Activated CD4-positive, alpha-beta T cell treated with anti-CD3 and anti-CD28 coated beads, Interleukin-2, amount 10 ng/mL, durations not matched to agents 7 days and 5 days (primary cell): Measurements from ENCODE around the gene KCNJ6. TPM values are rescaled to one million over a fixed set of nuclear protein-coding genes. Genes with fewer than 3 reads are reported as not detected.
"Not testable (repeated sequence)": the region's sequence is repeated elsewhere in the genome, so short reads cannot be mapped to it uniquely, and the experiment has no call there.

ENCODE experiments used
- CTCF ChIA-PET: fragments of 350-600 bp; sonication (Branson Sonifier 250); formaldehyde crosslinking; loops from one replicate; lab custom pipeline; 2021; ENCODE audit warnings: antibody characterized with exemption; lab: Charles Lee
- POLR2A ChIA-PET: fragments of 350-600 bp; sonication (Branson Sonifier 250); formaldehyde crosslinking; loops from one replicate; lab custom pipeline; 2021; ENCODE audit warnings: antibody characterized with exemption; lab: Charles Lee
- DNase-seq: peaks from one replicate; pipeline ENCODE4 v3.0.0-alpha.2; 2020
- H3K27ac Mint-ChIP-seq: one replicate; pipeline ENCODE4 v1.8.0; 2021; ENCODE audit warnings: mild to moderate bottlenecking, moderate library complexity, mixed read lengths
- H3K27me3 Mint-ChIP-seq: one replicate; pipeline ENCODE4 v1.8.0; 2021; ENCODE audit warnings: mixed read lengths
- H3K36me3 Mint-ChIP-seq: one replicate; pipeline ENCODE4 v1.8.0; 2021; ENCODE audit warnings: low read depth, mixed read lengths
- H3K4me1 Mint-ChIP-seq: one replicate; pipeline ENCODE4 v1.8.0; 2021; ENCODE audit warnings: mixed read lengths
- H3K4me3 Mint-ChIP-seq: one replicate; pipeline ENCODE4 v1.8.0; 2021; ENCODE audit warnings: mild to moderate bottlenecking, moderate library complexity, mixed read lengths
- H3K9me3 Mint-ChIP-seq: one replicate; pipeline ENCODE4 v1.8.0; 2021; ENCODE audit warnings: mixed read lengths
- total RNA-seq, 2 experiments: library from RNA; stranded (reverse); gene quantifications; one replicate each; pipeline ENCODE4 v1.2.3, GENCODE V29; 2021

The KCNJ6 gene
- total RNA-seq, 2 experiments from 2014 or later: not detected

DNA sequence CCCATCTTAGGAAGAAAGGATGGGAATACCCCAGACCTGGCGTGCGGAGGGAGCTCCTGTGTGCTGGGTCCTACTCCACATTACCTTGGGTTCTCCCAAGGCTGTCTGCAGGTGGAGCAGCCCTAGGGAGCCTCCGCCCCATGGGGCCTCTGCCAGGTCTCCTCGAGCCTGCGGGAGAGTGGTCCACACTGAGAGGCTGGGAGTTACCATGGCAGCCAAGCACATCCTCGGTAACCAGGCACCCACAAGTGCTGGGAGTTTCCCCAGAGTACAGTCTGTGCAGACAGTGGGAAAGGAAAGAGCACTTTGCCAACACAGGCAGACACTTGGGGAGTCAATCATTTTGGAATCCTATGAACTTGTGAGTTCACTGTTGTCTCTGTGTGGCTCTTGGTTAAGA is 300.3 kb downstream of the KCNJ6 start:
- Mint-ChIP-seq H3K9me3 (no peaks in the 10 kb centered on the region), H3K4me3 (no peak overlapping the region), H3K4me1 (no peaks in the 10 kb centered on the region), H3K27me3 (peaks cover 13% of the 10 kb centered on the region), H3K27ac (no peak overlapping the region), H3K36me3 (no peaks in the 10 kb centered on the region)
- CTCF ChIA-PET: no interaction called here
- POLR2A ChIA-PET: no interaction called here
- DNase-seq: no peak

GRCh38 chr21:37614351-37614875 is 301.8 kb downstream of the KCNJ6 start:
- CTCF ChIA-PET: no interaction called here

GRCh38 chr21:37607081-37607480 is 309.2 kb downstream of the KCNJ6 start:
- no peaks in the 10 kb centered on the region for H3K4me1 Mint-ChIP-seq
- no peak for DNase-seq
- H3K27me3 Mint-ChIP-seq: peaks cover 35% of the 10 kb centered on the region
- no peak overlapping the region for H3K27ac Mint-ChIP-seq
- no peaks in the 10 kb centered on the region for H3K9me3 Mint-ChIP-seq
- POLR2A ChIA-PET: no interaction called here
- H3K4me3 Mint-ChIP-seq: no peak overlapping the region
- CTCF ChIA-PET: no interaction called here
- H3K36me3 Mint-ChIP-seq: no peaks in the 10 kb centered on the region

More at GRCh38 chr21:37614351-37614875, 301.8 kb downstream of the KCNJ6 start:
- H3K36me3 Mint-ChIP-seq: no peaks in the 10 kb centered on the region
- no peaks in the 10 kb centered on the region for H3K4me1 Mint-ChIP-seq
- POLR2A ChIA-PET: no interaction called here
- H3K4me3 Mint-ChIP-seq: no peak overlapping the region
- H3K27ac Mint-ChIP-seq: no peak overlapping the region
- H3K9me3 Mint-ChIP-seq: no peaks in the 10 kb centered on the region
- peaks cover 19% of the 10 kb centered on the region for H3K27me3 Mint-ChIP-seq
- no peak for DNase-seq

DNA sequence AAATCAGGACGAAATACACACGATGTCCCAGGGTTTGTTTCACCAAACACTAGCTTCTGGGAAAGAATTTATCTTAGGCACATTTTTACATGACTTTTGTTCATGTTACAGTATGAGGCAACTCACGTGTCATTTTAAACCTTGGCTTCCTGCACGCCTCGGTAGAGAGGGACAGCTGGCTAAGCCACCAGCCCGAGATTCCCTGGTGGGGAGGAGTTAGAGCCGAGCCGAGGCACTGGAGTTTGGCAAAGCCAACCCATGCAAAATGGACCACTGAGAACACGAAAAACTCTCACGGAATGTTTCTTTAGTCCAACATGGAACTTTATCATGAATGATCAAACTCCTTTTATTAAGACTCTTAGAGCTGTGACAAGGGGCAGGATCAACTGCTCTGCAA is 309.7 kb downstream of the KCNJ6 start:
- no peak overlapping the region for H3K4me3 Mint-ChIP-seq
- H3K36me3 Mint-ChIP-seq: no peaks in the 10 kb centered on the region
- H3K27ac Mint-ChIP-seq: no peak overlapping the region
- DNase-seq: no peak
- peaks cover 32% of the 10 kb centered on the region for H3K27me3 Mint-ChIP-seq
- H3K4me1 Mint-ChIP-seq: no peaks in the 10 kb centered on the region
- POLR2A ChIA-PET: no interaction called here
- no peaks in the 10 kb centered on the region for H3K9me3 Mint-ChIP-seq
- CTCF ChIA-PET: no interaction called here

DNA sequence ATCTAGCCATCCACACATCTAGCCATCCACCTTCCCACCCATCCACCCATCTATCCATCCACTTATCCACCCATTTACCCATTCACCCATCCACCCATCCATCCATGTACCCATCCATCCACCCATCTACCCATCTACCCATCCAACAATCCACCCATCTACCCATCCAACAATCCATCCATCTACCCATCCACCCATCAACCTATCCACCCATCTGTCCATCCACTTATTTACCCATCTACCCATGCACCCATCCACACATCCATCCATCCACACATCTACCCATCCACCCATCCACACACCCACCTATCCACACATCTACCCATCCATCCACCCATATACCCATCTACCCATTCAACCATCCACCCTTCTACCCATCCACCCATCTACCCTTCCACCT is 311.3 kb downstream of the KCNJ6 start:
- H3K9me3 Mint-ChIP-seq: no peaks in the 10 kb centered on the region
- H3K36me3 Mint-ChIP-seq: no peaks in the 10 kb centered on the region
- H3K27ac Mint-ChIP-seq: no peak overlapping the region
- ChIA-PET POLR2A (no interaction called here), CTCF (no interaction called here)
- DNase-seq: no peak
- no peaks in the 10 kb centered on the region for H3K4me1 Mint-ChIP-seq
- peaks cover 23% of the 10 kb centered on the region for H3K27me3 Mint-ChIP-seq
- no peak overlapping the region for H3K4me3 Mint-ChIP-seq

DNA sequence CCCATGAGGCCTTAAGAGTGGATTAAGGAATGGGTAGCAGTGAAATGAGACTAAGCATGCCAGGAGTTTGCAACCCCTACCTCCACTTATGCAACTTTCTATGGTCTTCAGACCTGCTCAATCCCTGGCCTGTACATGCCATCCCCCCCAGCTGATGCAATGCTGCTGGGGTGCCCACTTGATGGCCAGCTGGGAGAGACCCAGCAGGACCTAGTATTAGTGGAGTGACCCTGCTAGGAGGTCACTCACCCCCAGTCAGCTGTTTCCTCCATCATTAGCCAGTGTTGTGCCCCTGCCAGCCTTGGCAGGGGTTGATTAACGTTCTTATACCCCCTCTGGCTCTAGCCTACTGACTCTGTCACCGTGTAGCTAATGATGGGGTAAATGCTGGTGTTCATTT is 313.1 kb downstream of the KCNJ6 start:
- Mint-ChIP-seq H3K36me3 (no peaks in the 10 kb centered on the region), H3K4me3 (no peak overlapping the region), H3K27me3 (peaks cover 12% of the 10 kb centered on the region), H3K4me1 (no peaks in the 10 kb centered on the region), H3K27ac (no peak overlapping the region), H3K9me3 (no peaks in the 10 kb centered on the region)
- ChIA-PET POLR2A (no interaction called here), CTCF (interaction anchor here (0.6 kb wide), 1 partner anchor 374 kb away, joined by 4 read pairs; no protein-coding TSS in a partner anchor)
- no peak for DNase-seq

- Mint-ChIP-seq H3K9me3 (no peaks in the 10 kb centered on the region), H3K27ac (no peak overlapping the region), H3K27me3 (peaks cover 5% of the 10 kb centered on the region), H3K4me3 (no peak overlapping the region), H3K36me3 (no peaks in the 10 kb centered on the region), H3K4me1 (no peaks in the 10 kb centered on the region)
- POLR2A ChIA-PET: no interaction called here
- DNase-seq: no peak
- CTCF ChIA-PET: interaction anchor here (0.8 kb wide), 1 partner anchor 562 kb away, joined by 3 read pairs; no protein-coding TSS in a partner anchor
Observed at GRCh38 chr21:37601915-37602314, 314.3 kb downstream of the KCNJ6 start.

DNA sequence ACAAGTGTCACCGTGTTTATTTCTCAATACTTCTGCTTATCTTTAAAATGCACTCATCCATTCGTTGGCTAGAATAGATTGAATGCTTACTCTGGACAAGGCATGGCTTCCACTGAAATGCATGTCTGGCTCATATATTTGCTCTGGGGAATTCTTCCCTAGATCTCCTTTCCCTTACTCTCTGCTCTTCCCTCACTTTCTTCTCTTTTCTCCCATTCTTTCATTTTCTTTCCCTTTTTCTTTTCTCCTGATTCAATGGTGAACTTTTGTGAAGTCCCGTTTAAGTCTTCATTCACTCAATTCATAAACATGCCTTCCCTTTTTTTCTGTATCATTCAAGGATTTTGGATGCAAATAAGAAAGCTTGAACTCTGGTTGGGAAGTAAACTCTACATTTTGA is 315.2 kb downstream of the KCNJ6 start:
- Mint-ChIP-seq H3K9me3 (no peaks in the 10 kb centered on the region), H3K4me3 (no peak overlapping the region), H3K36me3 (no peaks in the 10 kb centered on the region), H3K4me1 (no peaks in the 10 kb centered on the region), H3K27me3 (no peaks in the 10 kb centered on the region), H3K27ac (no peak overlapping the region)
- ChIA-PET POLR2A (no interaction called here), CTCF (no interaction called here)
- DNase-seq: no peak

- Mint-ChIP-seq H3K27ac (no peak overlapping the region), H3K27me3 (no peaks in the 10 kb centered on the region), H3K4me1 (no peaks in the 10 kb centered on the region), H3K4me3 (no peak overlapping the region), H3K36me3 (no peaks in the 10 kb centered on the region), H3K9me3 (no peaks in the 10 kb centered on the region)
- ChIA-PET CTCF (no interaction called here), POLR2A (no interaction called here)
- no peak for DNase-seq
Observed at GRCh38 chr21:37595944-37596343, 320.3 kb downstream of the KCNJ6 start.

GRCh38 chr21:37594472-37594951 is 321.7 kb downstream of the KCNJ6 start:
- POLR2A ChIA-PET: no interaction called here
- H3K4me3 Mint-ChIP-seq: no peak overlapping the region
- CTCF ChIA-PET: no interaction called here
- DNase-seq: no peak
- H3K4me1 Mint-ChIP-seq: no peaks in the 10 kb centered on the region
- H3K27ac Mint-ChIP-seq: no peak overlapping the region
- H3K27me3 Mint-ChIP-seq: no peaks in the 10 kb centered on the region
- H3K36me3 Mint-ChIP-seq: no peaks in the 10 kb centered on the region
- no peaks in the 10 kb centered on the region for H3K9me3 Mint-ChIP-seq

GRCh38 chr21:37593740-37594471 is 322.4 kb downstream of the KCNJ6 start:
- H3K4me1 Mint-ChIP-seq: no peaks in the 10 kb centered on the region
- ChIA-PET POLR2A (no interaction called here), CTCF (no interaction called here)
- H3K27me3 Mint-ChIP-seq: no peaks in the 10 kb centered on the region
- no peak overlapping the region for H3K27ac Mint-ChIP-seq
- H3K36me3 Mint-ChIP-seq: no peaks in the 10 kb centered on the region
- no peak overlapping the region for H3K4me3 Mint-ChIP-seq
- DNase-seq: no peak
- H3K9me3 Mint-ChIP-seq: no peaks in the 10 kb centered on the region

GRCh38 chr21:37593015-37593414 is 323.2 kb downstream of the KCNJ6 start:
- DNase-seq: no peak
- Mint-ChIP-seq H3K27ac (no peak overlapping the region), H3K9me3 (no peaks in the 10 kb centered on the region), H3K36me3 (no peaks in the 10 kb centered on the region), H3K27me3 (no peaks in the 10 kb centered on the region), H3K4me1 (no peaks in the 10 kb centered on the region), H3K4me3 (no peak overlapping the region)
- POLR2A ChIA-PET: no interaction called here
- CTCF ChIA-PET: no interaction called here

DNA sequence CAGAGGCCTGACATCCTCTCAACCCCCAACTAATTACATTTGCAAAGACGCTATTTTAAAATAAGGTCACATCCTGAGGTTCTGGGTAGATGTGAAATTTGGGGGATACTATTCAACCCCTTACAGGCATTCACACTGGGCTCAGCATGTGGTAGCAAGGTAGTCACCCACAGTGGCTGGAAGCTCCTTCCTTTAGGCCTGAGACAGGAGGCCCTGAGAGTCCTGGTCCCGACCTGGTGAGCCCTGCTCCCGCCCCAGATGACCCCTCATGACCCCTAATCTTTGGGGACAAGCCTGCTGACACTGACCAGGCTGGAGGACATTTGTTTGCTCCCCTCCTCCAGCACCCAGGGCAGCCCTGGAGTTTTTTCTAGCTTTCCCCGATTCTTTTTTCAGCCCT is 323.8 kb downstream of the KCNJ6 start:
- DNase-seq: no peak
- Mint-ChIP-seq H3K4me1 (no peaks in the 10 kb centered on the region), H3K27me3 (no peaks in the 10 kb centered on the region), H3K9me3 (no peaks in the 10 kb centered on the region), H3K27ac (no peak overlapping the region), H3K36me3 (no peaks in the 10 kb centered on the region), H3K4me3 (no peak overlapping the region)
- ChIA-PET CTCF (no interaction called here), POLR2A (no interaction called here)

DNA sequence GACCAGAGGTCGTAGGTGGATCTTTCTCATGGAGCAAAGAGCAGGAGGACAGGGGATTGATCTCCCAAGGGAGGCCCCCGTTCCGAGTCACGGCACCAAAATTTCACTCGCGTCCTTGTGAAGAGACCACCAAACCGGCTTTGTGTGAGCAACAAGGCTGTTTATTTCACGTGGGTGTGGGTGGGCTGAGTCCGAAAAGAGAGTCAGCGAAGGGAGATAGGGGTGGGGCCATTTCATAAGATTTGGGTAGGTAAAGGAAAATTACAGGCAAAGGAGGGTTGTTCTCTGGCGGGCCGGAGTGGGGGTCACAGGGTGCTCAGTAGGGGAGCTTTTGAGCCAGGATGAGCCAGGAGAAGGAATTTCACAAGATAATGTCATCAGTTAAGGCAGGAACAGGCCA is 324.3 kb downstream of the KCNJ6 start:
- H3K27ac Mint-ChIP-seq, CTCF ChIA-PET, DNase-seq, H3K9me3 Mint-ChIP-seq, H3K4me3 Mint-ChIP-seq, H3K4me1 Mint-ChIP-seq, H3K27me3 Mint-ChIP-seq, POLR2A ChIA-PET, H3K36me3 Mint-ChIP-seq: not testable (repeated sequence)
